DMS53 (cell line): ENCODE results near the gene SOS1.
"Not testable (repeated sequence)": the region's sequence is repeated elsewhere in the genome, so short reads cannot be mapped to it uniquely, and the experiment has no call there.

Experiments used
- DNase-seq: peaks from one replicate; lab custom pipeline; 2025; lab: John Stamatoyannopoulos, UW

The SOS1 gene

GRCh38 chr2:39099870-39100728 is 20.8 kb downstream of the SOS1 start:
- no peak for DNase-seq

DNA sequence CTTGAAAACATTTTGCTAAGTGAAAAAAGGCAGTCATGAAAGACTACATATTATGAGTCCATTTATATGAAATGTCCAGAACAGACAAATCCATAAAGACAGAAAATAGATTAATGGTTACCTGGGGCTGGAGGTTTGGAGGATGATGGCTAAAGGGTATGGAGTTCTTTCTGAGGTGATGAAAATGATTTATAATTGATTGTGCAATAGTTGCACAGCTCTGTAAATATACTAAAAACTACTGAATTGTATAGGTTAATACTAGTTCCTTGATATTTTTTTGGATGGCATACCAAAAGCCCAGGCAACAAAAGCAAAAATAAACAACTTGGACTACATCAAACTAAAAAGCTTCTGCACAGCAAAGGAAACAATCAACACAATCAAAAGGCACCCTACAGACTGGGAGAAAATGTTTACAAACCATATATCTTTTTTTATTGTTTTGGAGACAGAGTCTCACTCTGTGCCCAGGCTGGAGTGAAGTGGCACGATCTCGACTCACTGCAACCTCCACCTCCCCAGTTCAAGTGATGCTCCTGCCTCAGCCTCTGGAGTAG is 21.5 kb downstream of the SOS1 start:
- DNase-seq = no peak

DNA sequence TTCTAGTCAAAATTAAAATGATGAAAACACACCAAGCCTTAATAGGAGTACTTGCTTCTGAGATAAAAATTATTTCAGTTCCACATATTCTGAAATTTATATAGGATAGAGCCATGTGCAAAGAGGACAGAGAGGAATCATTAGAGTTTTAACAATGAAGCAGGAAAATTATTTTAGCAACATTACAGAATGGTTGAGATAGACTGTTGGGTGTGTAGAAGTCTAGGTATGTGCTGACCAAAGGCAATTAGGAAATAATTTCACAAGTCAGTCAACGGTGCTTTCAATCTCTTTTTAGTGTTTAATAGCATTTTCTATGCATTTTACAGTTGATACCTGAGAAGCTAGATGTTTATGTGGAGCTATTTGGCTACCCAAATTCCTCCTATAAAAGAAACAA is 25.2 kb downstream of the SOS1 start:
- no peak for DNase-seq

- DNase-seq = no peak
These were observed 26.0 kb downstream of the SOS1 start for GRCh38 chr2:39094717-39095363.

- peak; percentile 20 for DNase-seq
These were observed 27.5 kb downstream of the SOS1 start for GRCh38 chr2:39093218-39093898.

DNA sequence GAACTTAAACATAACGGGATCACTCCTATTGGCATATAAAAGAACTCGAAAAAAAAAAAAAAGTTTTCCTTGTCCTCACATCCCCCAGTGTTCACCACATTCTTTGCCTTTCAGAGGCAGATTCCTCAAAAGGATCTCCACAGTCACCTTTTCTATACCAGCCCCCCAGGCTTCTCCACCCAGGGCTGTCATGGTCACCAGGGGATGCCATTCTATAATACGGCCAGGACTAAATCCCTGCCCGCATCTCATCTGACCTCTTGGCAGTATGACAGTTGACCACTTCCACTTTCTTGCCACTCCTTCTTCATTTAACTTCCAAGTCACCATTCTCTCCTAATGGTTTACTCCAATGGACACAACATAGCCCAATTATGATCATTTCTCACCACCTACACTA is 29.3 kb downstream of the SOS1 start:
- DNase-seq = no peak

GRCh38 chr2:39091063-39091462 is 29.8 kb downstream of the SOS1 start:
- no peak for DNase-seq

- DNase-seq = no peak
These were observed 40.7 kb downstream of the SOS1 start for GRCh38 chr2:39080152-39080551.

- no peak for DNase-seq
These were observed 50.9 kb downstream of the SOS1 start for GRCh38 chr2:39069890-39070465.

GRCh38 chr2:39069136-39069515 is 51.7 kb downstream of the SOS1 start:
- no peak for DNase-seq

DNA sequence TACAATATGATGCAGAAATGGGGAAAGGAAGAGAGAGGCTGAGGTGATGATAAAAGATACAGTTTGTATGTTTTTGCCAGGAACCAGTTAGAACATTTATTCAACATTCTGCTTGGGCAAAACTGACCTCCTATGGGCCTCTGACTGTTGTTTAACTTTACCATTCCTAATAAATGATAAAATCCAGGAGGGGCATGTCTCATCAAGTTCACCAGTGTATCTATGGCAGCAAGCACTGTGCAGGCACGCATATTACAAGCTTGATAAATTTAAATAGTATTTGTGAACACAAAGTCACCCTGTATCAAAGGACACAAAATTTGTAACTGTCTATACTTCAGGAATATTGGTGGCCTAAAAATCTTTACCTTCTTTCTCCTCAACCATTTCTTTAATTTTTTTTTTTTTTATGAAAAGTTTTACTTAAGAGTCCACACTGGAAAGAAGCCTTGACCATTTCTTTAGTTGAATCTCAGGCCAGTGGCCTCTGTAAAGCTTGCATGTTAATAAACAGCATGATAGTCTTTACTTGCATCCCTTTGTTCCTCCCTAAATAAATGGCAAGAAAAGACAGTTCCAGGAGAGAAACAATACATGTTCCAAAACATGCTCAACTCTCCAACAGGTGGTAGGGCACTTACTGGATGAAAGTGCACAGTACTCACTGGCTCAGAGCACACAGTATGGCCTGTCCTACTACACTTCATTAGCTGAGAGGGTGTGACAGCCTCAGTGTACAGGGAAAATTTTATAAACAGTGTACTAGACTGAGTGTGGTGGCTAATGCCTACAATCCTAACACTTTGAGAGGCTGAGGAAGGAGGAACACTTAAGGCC is 52.3 kb downstream of the SOS1 start:
- no peak for DNase-seq

GRCh38 chr2:39065616-39066015 is 55.2 kb downstream of the SOS1 start:
- DNase-seq = no peak

DNA sequence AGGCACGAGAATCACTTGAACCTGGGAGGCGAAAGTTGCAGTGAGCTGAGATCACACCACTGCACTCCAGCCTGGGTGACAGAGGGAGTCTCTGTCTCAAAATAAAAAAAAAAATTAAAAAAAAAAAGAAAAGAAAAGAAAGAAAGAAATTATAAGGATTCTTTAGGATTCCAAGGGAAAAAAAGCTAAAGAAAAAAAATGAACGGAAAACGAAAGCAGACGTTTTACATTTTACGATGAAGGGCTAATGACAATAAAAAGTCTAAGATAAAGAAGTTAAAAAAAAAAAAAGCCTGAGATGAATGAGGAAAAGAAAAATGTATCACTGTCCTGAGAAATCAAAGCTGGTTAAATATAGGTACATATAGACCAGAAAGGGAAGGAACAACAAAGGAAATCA is 58.5 kb downstream of the SOS1 start:
- DNase-seq = no peak

GRCh38 chr2:39061280-39061679 is 59.6 kb downstream of the SOS1 start:
- no peak for DNase-seq

GRCh38 chr2:39059366-39059952 is 61.4 kb downstream of the SOS1 start:
- peak; percentile 68 for DNase-seq

DNA sequence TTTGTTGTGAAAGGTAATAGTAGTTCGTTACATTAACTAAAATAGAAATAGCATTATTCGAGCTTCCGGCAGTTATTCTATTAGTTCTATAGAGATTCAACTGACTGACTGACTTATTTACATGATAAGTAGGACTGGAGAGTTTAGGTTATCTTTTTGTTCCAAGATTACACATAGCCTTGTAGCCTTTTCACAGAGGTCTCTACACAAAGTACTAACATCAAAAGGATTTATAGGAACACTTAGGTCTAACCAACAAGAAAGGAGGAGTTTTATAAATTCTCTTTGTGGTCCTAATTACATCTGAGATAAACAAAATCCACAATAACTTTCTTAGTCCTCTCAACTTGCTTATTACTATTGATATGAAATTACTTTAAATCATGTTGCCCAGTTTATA is 62.8 kb downstream of the SOS1 start:
- DNase-seq = no peak

GRCh38 chr2:39052665-39053064 is 68.2 kb downstream of the SOS1 start:
- not testable (repeated sequence) for DNase-seq

- DNase-seq = no peak
These were observed 70.7 kb downstream of the SOS1 start for GRCh38 chr2:39050109-39050508.

GRCh38 chr2:39039072-39039471 is 81.8 kb downstream of the SOS1 start:
- no peak for DNase-seq

- DNase-seq = no peak
These were observed 86.9 kb downstream of the SOS1 start for GRCh38 chr2:39033980-39034379.

DNA sequence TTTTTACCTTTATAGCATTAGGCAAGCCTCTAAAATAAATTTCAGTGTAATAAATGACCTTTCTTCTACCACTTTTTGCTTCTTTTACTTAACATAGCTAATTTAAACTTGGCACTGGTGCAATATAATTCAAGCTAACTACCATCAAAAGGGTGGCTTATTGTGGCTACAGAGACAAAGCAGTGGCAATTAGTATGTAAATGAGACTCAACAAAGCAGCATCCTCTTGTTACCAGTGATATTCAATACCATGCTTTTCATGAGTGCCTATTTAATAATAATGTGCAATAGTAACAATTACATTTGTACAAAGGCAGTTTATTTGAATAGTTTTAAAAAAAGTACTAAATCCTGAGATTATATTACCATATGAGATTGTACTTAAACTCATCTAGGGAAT is 93.4 kb downstream of the SOS1 start:
- DNase-seq = no peak
